GM18867 (cell line): Measurements from ENCODE around the gene HOXA13.

ENCODE experiments used
- ATAC-seq: cut with Tn5 transposase; IDR thresholded peaks from one replicate; pipeline ENCODE4 v1.9.1; 2021; ENCODE audit warnings: mild to moderate bottlenecking, moderate library complexity; ENCODE audit not compliant: unreplicated experiment

Gene HOXA13

DNA sequence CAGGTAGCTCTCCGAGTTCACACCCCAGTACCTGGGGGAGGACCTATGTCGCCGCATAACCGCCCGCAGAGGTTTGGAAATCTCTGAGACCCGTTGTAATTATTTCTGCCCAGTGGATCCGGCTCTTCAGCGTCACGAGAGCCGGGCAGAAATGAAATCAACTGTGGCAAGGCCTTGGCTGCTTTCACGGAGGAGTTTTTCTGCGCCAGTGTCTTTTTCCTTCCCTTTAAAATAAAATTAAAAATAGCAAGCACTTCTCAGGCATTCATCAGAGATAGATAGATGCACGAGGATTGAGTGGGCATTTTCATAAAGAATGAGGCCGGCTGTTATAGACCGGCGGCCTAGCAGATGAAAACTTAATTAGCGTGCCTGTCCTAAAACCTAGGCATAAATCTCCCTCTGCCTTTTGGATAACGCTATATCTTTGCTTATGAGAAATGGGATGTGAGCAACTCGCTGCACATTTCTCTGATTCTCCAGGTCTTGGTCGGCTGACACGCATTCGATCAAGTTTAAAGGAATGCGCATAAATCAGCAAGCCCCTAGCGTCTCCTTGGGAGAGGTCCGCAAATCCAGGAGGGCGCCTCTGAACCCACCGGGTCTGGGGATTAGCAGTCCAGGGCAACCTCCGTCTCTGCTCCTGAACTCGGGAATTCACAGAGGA is 6.4 kb downstream of the HOXA13 start:
- ATAC-seq, result no peak

DNA sequence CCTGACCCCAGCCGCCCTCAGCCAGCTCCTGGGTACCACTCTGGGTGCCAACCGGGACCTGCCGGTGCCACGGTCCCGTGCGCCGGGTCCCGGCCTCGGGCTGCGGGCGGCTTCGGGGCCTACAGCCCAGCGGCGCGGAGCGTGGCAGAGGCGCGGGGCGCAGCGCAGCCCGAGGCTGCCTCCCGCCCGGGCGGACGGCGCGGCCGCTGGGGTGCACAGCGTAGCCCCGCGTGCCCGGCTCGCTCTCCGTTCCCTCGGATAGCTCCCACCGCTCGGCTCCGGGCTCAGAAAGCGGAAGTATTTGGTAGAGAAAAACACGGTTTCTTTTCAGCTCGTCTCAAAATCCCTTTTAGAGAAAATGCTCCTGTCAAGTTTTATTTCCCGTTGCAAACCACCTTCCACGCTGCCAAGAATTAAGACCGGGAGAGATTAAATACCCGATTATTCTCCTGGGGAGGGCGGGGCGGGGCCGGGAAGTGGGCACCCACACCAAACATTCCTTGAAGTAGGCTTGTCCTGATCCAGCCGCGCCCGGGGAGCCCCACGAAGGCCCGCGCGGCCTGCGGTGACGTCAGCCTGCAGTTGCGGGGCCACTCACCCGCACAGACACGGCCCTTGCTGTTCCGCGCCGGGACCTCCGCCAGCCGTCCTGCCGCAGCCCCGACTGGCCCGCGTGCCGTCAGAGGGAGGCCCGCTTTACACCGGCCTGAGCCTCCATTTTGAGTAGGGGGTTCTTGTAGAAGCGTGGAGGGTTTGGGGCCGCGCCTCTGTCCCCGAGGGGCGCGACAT is 7.2 kb downstream of the HOXA13 start:
- ATAC-seq, result no peak

DNA sequence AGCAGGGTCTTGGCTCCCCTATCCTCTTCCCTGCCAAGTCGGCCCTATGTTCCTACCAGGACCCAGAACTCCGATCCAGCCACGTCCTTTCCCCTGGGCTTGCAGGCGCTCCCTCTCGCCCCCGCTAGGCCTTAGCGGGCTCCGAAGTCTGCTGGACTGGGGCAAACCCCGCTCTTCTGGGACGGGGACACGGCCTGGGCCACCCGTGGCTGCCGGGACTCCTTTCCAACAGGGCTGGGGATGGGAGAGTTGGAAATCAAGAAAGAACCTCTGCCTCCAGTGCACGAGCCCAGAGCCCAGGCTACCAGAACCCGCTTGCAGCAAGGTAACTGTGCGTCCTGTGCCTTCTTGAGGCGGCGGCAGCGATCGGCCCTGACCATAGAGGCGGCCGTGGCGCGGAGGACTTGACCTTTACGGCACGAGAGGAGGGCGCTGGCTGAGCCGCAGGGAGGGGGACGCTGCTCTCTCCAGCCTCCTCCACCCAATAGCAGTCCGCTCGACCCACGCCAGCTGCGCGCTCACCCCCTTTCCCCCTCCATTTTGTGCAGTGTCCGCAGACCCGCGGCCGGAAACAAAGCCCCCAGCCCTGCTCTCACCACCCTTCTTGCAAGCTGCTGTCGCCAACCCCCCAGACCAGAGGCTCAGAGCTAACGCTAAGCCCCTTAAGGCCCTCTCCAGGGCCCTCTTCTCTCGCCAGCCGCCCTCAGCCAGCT is 7.9 kb downstream of the HOXA13 start:
- no peak for ATAC-seq

DNA sequence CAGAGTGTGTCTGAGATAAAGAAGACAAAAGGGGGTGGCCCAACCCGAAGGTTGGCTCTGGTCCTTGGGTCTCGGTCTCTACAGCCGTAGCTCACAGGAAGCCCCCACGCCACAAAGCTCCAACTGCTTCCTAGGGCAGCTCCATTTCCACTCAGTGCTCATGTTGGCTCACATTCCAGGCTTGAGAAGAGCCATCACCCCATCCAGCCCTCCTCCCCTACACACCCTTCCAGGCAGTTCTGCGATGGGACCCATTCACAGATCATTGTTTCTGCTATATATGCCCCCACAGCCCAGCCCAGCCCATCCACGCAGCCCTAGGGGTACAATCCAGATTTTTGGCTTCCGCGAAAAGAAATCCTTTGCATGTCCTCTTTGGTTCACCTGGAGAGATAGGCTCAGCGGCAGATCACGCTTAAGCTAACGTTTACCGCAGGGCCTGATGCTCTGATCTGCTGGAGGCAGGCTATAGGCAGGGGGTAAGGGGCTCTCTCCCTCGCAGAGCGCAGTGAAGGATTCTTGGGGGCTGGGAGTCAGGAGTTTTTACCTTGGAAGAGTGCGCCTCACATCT is 8.6 kb downstream of the HOXA13 start:
- ATAC-seq, result no peak

DNA sequence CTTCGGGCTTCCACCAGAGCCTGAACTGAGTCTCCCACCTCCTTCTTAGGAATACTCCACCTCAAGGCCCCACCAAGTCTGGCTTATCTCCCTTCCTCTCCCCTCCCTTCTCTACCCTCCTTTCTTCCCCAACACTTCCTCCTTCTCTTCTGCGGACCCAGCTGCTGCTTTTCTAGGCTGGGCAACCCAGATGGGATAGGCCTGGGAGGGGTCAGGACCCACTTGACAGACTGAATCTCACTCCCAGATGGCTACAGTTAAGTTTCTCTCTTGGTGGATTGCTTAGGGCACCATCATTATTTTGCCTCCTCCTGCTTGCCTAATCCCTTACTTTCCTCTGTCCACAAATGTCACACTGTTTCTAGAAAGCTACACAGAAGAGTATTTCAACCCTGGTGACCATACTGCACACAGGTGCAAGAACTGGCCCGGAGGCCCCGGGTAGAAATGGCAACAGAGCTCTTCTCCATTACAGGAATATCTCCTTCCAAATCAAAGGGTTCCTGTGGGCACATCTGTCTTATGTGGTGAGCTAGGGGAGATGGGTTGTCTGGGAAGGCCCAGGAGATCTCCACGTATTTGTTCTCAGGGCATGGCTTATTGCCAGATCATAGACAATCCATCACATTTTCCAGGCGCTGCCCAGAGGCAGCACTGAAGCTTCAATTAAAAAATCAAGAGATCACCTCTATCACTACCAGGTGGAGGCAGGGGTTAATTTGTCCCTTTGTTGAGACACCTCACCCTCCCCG is 9.7 kb downstream of the HOXA13 start:
- ATAC-seq, result no peak

GRCh38 chr7:27189295-27189996 is 10.4 kb downstream of the HOXA13 start:
- no peak for ATAC-seq

GRCh38 chr7:27188386-27189294 is 11.3 kb downstream of the HOXA13 start:
- no peak for ATAC-seq

GRCh38 chr7:27187475-27188385 is 12.2 kb downstream of the HOXA13 start:
- ATAC-seq, result no peak

DNA sequence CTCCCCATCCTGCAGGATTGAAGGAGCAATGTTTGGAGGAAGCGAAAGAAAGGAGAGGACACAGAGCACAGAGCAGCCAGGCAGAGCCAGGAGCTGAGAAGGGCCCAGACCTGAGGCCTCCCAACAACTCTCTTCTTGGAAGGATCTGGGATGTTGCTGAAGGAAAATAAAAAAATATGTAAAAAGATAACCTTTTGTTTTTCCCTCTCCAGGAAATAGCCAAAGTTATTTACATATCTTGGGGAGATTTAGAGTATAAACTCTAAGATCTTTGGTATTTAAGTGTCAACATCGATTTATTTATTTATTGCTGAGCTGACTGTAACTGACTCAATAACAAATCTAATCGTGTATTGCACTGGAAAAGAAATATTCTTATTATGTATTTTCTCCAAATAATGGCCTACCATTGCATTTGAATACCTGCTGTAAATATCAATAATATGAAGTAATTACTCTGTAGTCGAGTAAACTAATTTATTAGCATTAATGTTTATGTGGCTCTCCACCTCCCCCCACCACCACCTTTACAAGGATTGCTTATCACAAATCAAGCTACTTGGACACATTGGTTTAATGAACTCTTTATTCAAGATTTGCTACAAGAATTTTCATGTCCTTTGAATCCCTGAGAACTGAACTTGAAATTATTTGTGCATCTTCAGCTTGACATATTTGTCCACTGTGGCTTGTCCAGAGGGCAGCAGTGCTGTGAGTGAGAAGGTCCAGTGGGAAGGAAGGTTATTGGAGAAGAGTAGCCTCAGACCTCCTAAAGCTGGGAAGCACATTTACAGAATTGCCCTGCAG is 13.0 kb downstream of the HOXA13 start:
- no peak for ATAC-seq

DNA sequence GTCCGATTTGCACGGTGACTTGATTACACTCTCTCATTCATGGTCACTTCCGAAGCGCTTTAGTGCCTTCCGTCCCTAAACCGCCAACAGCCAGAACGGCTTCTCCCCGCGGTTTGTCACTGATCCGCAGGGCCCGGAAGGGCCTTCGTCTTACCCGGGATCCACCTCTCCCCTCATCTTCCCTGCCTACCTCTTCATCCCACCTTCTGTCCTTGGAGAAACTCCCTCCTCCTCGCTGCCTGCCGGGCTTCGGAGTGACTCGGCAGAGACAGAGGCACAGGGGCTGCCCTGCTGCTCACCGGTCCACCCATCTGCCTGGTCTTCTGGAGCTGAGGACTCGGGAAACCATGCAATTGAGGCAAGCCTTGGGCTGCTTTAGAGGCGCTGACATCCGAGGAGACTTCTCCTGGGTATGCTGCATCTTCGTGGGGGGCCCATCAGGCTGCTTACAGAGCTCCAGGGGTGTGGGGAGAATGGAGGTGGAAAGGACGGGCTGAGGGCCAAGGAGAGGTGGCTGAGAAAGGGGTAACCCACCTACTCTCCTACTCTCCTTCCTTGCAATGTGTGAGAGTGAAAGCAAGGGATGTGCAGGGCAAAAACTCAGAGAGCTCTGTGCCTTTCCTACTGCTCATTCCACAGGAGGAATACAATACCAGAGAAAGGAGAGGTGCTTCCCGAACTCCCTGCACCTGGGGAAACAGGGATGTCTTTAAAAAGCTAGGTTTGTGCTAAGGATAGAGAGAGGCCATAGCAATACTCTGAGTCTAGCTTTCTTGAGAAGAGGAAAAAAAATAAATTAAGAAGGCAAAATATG is 13.8 kb downstream of the HOXA13 start:
- ATAC-seq, result no peak

GRCh38 chr7:27185013-27185853 is 14.7 kb downstream of the HOXA13 start, which contains the start of gene HOXA11:
Gene HOXA11, minus strand, starts transcription at chr7:27185232. Its CDS starts 88 bp downstream, at chr7:27185144.
- ATAC-seq, result no peak

- peak; percentile 55 for ATAC-seq
Observed at GRCh38 chr7:27184337-27185012, 15.4 kb downstream of the HOXA13 start.

DNA sequence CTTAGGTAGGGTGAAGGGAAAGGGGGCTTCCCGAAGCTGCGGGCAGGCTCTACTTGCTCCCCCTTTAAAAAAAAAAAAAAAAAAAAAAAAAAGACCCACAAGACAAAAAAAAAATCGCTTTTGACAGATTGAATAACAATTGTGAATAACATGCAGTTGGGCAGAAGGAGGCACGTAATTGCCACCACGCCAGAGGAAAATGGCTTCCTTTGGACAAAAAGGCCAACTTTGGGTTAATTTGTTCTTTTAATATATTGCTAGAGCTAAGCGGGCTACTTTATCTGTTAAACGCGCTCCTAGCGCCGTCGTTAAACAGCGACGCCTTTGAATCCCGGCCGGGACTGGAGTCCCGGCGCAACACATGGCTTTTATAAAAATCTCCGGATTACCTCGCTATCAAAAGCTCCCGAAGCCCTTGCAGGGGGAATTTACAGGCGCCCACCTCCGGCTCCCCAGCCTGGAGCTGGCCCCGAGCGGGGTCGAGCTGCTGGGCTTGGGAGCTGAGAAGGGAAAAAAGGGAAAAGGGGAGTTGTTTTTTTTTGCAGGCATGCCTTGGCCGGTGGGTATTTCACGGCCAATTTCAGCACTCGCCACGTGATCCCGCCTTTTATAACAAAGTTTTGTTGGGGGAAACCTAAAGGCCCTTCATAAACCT is 16.1 kb downstream of the HOXA13 start:
- ATAC-seq, result no peak
